Skin of body (tissue), 2 donors: ENCODE results near the gene CRTC2. TPM values are rescaled to one million over a fixed set of nuclear protein-coding genes. Genes with fewer than 3 reads are reported as not detected.
"Not testable (repeated sequence)": the region's sequence is repeated elsewhere in the genome, so short reads cannot be mapped to it uniquely, and the experiment has no call there.

ENCODE experiments used
- DNase-seq: peaks from one replicate; lab custom pipeline; 2025; lab: John Stamatoyannopoulos, UW
- total RNA-seq: library from RNA; depleted of rRNA; stranded (reverse); fragments of >200 nt; gene quantifications from one replicate; pipeline ENCODE4 v1.2.3, GENCODE V29; 2014

Gene CRTC2
- total RNA-seq, 1 donor from 2014 or later: 5.1 TPM

- DNase-seq: no peak
Observed at GRCh38 chr1:153929426-153929825, 29.0 kb downstream of the CRTC2 start.

- no peak for DNase-seq
Observed at GRCh38 chr1:153928791-153929341, 29.5 kb downstream of the CRTC2 start.

GRCh38 chr1:153928245-153928644 is 30.2 kb downstream of the CRTC2 start:
- no peak for DNase-seq

GRCh38 chr1:153926405-153926804 is 32.0 kb downstream of the CRTC2 start:
- DNase-seq: no peak

GRCh38 chr1:153922972-153923925 is 35.2 kb downstream of the CRTC2 start, which contains the start of gene GATAD2B:
Gene GATAD2B (minus strand): TSS chr1:153922972. CDS start chr1:153828347, 94,625 bp downstream.
- peak; percentile 100 for DNase-seq

GRCh38 chr1:153922076-153922971 is 36.1 kb downstream of the CRTC2 start:
- no peak for DNase-seq

GRCh38 chr1:153921803-153922075 is 36.7 kb downstream of the CRTC2 start:
- DNase-seq: no peak

GRCh38 chr1:153921080-153921802 is 37.2 kb downstream of the CRTC2 start:
- DNase-seq: no peak

GRCh38 chr1:153919876-153920852 is 38.2 kb downstream of the CRTC2 start:
- no peak for DNase-seq

GRCh38 chr1:153916297-153916696 is 42.1 kb downstream of the CRTC2 start:
- no peak for DNase-seq

GRCh38 chr1:153912349-153912748 is 46.1 kb downstream of the CRTC2 start:
- no peak for DNase-seq

- not testable (repeated sequence) for DNase-seq
Observed at GRCh38 chr1:153910560-153910959, 47.9 kb downstream of the CRTC2 start.

GRCh38 chr1:153908071-153908470 is 50.3 kb downstream of the CRTC2 start:
- DNase-seq: no peak

- DNase-seq: no peak
Observed at GRCh38 chr1:153907134-153907533, 51.3 kb downstream of the CRTC2 start.

GRCh38 chr1:153906396-153906795 is 52.0 kb downstream of the CRTC2 start:
- no peak for DNase-seq

GRCh38 chr1:153905908-153906307 is 52.5 kb downstream of the CRTC2 start:
- not testable (repeated sequence) for DNase-seq

GRCh38 chr1:153903841-153904455 is 54.5 kb downstream of the CRTC2 start:
- no peak for DNase-seq

- DNase-seq: no peak
Observed at GRCh38 chr1:153899509-153899908, 58.9 kb downstream of the CRTC2 start.
